GM21786 (cell line): Measurements from ENCODE around the gene CACNA2D4.
A peak's percentile ranks its signal among the peaks of the same experiment; 100 is the strongest.

ENCODE experiments used
- ATAC-seq: cut with Tn5 transposase; IDR thresholded peaks from one replicate; pipeline ENCODE4 v1.9.1; 2021; ENCODE audit not compliant: unreplicated experiment

CACNA2D4 gene

GRCh38 chr12:1806301-1807086 is 112.0 kb downstream of the CACNA2D4 start:
- ATAC-seq: no peak

GRCh38 chr12:1805441-1806081 is 112.9 kb downstream of the CACNA2D4 start:
- ATAC-seq: no peak

- ATAC-seq: peak; percentile 93
Observed at GRCh38 chr12:1804545-1805332, 113.7 kb downstream of the CACNA2D4 start.

- ATAC-seq: no peak
Observed at GRCh38 chr12:1803736-1804135, 114.7 kb downstream of the CACNA2D4 start.

GRCh38 chr12:1801303-1801975 is 117.0 kb downstream of the CACNA2D4 start:
- ATAC-seq: no peak

- ATAC-seq: no peak
Observed at GRCh38 chr12:1800401-1801302, 117.8 kb downstream of the CACNA2D4 start.

GRCh38 chr12:1799882-1800400 is 118.5 kb downstream of the CACNA2D4 start:
- no peak for ATAC-seq

- ATAC-seq: no peak
Observed at GRCh38 chr12:1799051-1799881, 119.2 kb downstream of the CACNA2D4 start.

- no peak for ATAC-seq
Observed at GRCh38 chr12:1798641-1799020, 119.8 kb downstream of the CACNA2D4 start.

- ATAC-seq: no peak
Observed at GRCh38 chr12:1797991-1798640, 120.3 kb downstream of the CACNA2D4 start.

GRCh38 chr12:1797011-1797901 is 121.2 kb downstream of the CACNA2D4 start:
- no peak for ATAC-seq

GRCh38 chr12:1796515-1797010 is 121.9 kb downstream of the CACNA2D4 start:
- peak; percentile 28 for ATAC-seq

GRCh38 chr12:1795785-1796514 is 122.5 kb downstream of the CACNA2D4 start:
- ATAC-seq: peak; percentile 86

- no peak for ATAC-seq
Observed at GRCh38 chr12:1795221-1795784, 123.1 kb downstream of the CACNA2D4 start.

GRCh38 chr12:1794440-1795090 is 123.9 kb downstream of the CACNA2D4 start:
- no peak for ATAC-seq
